ENCODE results near the gene TCP11L2.
"Not testable (repeated sequence)": the region's sequence is repeated elsewhere in the genome, so short reads cannot be mapped to it uniquely, and the experiment has no call there.

The TCP11L2 gene

GRCh38 chr12:106285982-106286381 lies 16.6 kb upstream of the TCP11L2 start:
- no peak for DNase-seq

- not testable (repeated sequence) for DNase-seq
Observed at GRCh38 chr12:106286576-106287162, 15.9 kb upstream of the TCP11L2 start.

GRCh38 chr12:106287364-106287763 lies 15.2 kb upstream of the TCP11L2 start:
- no peak for DNase-seq

- DNase-seq, result no peak
Observed at GRCh38 chr12:106288101-106288493, 14.4 kb upstream of the TCP11L2 start.

GRCh38 chr12:106288494-106289195 lies 13.9 kb upstream of the TCP11L2 start:
- no peak for DNase-seq

GRCh38 chr12:106289196-106289681 lies 13.3 kb upstream of the TCP11L2 start:
- DNase-seq, result no peak

GRCh38 chr12:106290666-106291065 lies 11.9 kb upstream of the TCP11L2 start:
- no peak for DNase-seq

GRCh38 chr12:106291342-106291741 lies 11.2 kb upstream of the TCP11L2 start:
- DNase-seq, result no peak

GRCh38 chr12:106292339-106292738 lies 10.2 kb upstream of the TCP11L2 start:
- no peak for DNase-seq

GRCh38 chr12:106296179-106296877 lies 6.2 kb upstream of the TCP11L2 start:
- DNase-seq, result no peak

- DNase-seq, result no peak
Observed at GRCh38 chr12:106297075-106297474, 5.5 kb upstream of the TCP11L2 start.

GRCh38 chr12:106297681-106298080 lies 4.9 kb upstream of the TCP11L2 start:
- DNase-seq, result no peak

GRCh38 chr12:106299202-106299774 lies 3.2 kb upstream of the TCP11L2 start:
- DNase-seq, result no peak

GRCh38 chr12:106300761-106301160 lies 1.8 kb upstream of the TCP11L2 start:
- no peak for DNase-seq

- no peak for DNase-seq
Observed at GRCh38 chr12:106301241-106301610, 1.3 kb upstream of the TCP11L2 start.

GRCh38 chr12:106301611-106302321 lies 767 bp upstream of the TCP11L2 start:
- peak; percentile 31 for DNase-seq

GRCh38 chr12:106303202-106303820 lies 778 bp downstream of the TCP11L2 start:
- DNase-seq, result peak; percentile 28

- no peak for DNase-seq
Observed at GRCh38 chr12:106304001-106304421, 1.5 kb downstream of the TCP11L2 start.

GRCh38 chr12:106304797-106305196 lies 2.3 kb downstream of the TCP11L2 start:
- DNase-seq, result no peak

GRCh38 chr12:106305376-106305775 lies 2.8 kb downstream of the TCP11L2 start:
- DNase-seq, result no peak

GRCh38 chr12:106307181-106307580 lies 4.6 kb downstream of the TCP11L2 start:
- DNase-seq, result no peak

GRCh38 chr12:106308121-106308520 lies 5.6 kb downstream of the TCP11L2 start:
- DNase-seq, result no peak

GRCh38 chr12:106308611-106309010 lies 6.1 kb downstream of the TCP11L2 start:
- DNase-seq, result no peak

All from NCI-H1092 treated with DMSO at 0.1 percent for 48 hours (cell line).